ENCODE measurements around the gene CDC42EP5.

GRCh38 chr19:54507824-54508223 lies 34.7 kb upstream of the CDC42EP5 start:
- TF ChIP-seq POLR2A (IDR thresholded peaks at IDR 0.05) (no peak), CTCF (IDR thresholded peaks at IDR 0.05) (no peak), EP300 (IDR thresholded peaks at IDR 0.05) (no peak)
